Measurements from ENCODE around the gene CCR5. TPM values are rescaled to one million over a fixed set of nuclear protein-coding genes. Genes with fewer than 3 reads are reported as not detected.

CCR5 gene
- total RNA-seq, 1 donor from 2014 or later, result not detected

- Histone ChIP-seq H2AFZ (replicated peaks) (no peak overlapping the region), H3K9ac (no peak overlapping the region), H3K4me2 (no peak overlapping the region), H4K20me1 (ENCODE audit: low read depth) (no peaks in the 10 kb centered on the region), H3K9me3 (ENCODE audit: low read depth) (no peaks in the 10 kb centered on the region), H3K27ac (no peak overlapping the region), H3K4me1 (peaks cover 17% of the 10 kb centered on the region), H3K27me3 (no peaks in the 10 kb centered on the region), H3K4me3 (no peak overlapping the region), H3K36me3 (no peaks in the 10 kb centered on the region), H3F3A (ENCODE audit: low read depth) (peaks cover 3% of the 10 kb centered on the region), H3K79me2 (ENCODE audit: low read depth) (no peaks in the 10 kb centered on the region)
- H3K27ac Mint-ChIP-seq, result peak overlapping the region; percentile 51
- H3K4me3 Mint-ChIP-seq, result no peak overlapping the region
- TF ChIP-seq EZH2phosphoT487 (IDR thresholded peaks at IDR 0.05) (no peak), EZH2 (IDR thresholded peaks at IDR 0.05) (no peak), CTCF (IDR thresholded peaks at IDR 0.05) (no peak)
- DNase-seq (ENCODE audit: low spot score), result no peak
- peaks cover 3% of the 10 kb centered on the region for H3K27me3 Mint-ChIP-seq (ENCODE audit: insufficient read depth, low read depth)
- peaks cover 26% of the 10 kb centered on the region for H3K4me1 Mint-ChIP-seq
- no peaks in the 10 kb centered on the region for H3K36me3 Mint-ChIP-seq
- no peaks in the 10 kb centered on the region for H3K9me3 Mint-ChIP-seq
Observed at GRCh38 chr3:46358466-46358865, 12.3 kb upstream of the CCR5 start.

GRCh38 chr3:46359733-46360493 lies 10.8 kb upstream of the CCR5 start:
- no peaks in the 10 kb centered on the region for H3K27me3 ChIP-seq
- Mint-ChIP-seq H3K27me3 (ENCODE audit: insufficient read depth, low read depth) (peaks cover 3% of the 10 kb centered on the region), H3K4me3 (no peak overlapping the region), H3K27ac (peak overlapping the region; percentile 19), H3K9me3 (no peaks in the 10 kb centered on the region), H3K4me1 (peaks cover 26% of the 10 kb centered on the region), H3K36me3 (no peaks in the 10 kb centered on the region)
- TF ChIP-seq EZH2 (IDR thresholded peaks at IDR 0.05) (no peak), EZH2phosphoT487 (IDR thresholded peaks at IDR 0.05) (peak; percentile 36)
- H3K9ac ChIP-seq, result no peak overlapping the region
- H3K4me2 ChIP-seq, result peak overlapping the region; percentile 28
- no peak overlapping the region for H3K27ac ChIP-seq
- peaks cover 17% of the 10 kb centered on the region for H3K4me1 ChIP-seq
- no peaks in the 10 kb centered on the region for H4K20me1 ChIP-seq (ENCODE audit: low read depth)
- no peaks in the 10 kb centered on the region for H3K79me2 ChIP-seq (ENCODE audit: low read depth)
- no peaks in the 10 kb centered on the region for H3K9me3 ChIP-seq (ENCODE audit: low read depth)
- peaks cover 3% of the 10 kb centered on the region for H3F3A ChIP-seq (ENCODE audit: low read depth)
- H3K4me3 ChIP-seq, result no peak overlapping the region
- DNase-seq (ENCODE audit: low spot score), result peak; percentile 79
- H2AFZ ChIP-seq (replicated peaks), result peak overlapping the region; percentile 26
- H3K36me3 ChIP-seq, result no peaks in the 10 kb centered on the region

GRCh38 chr3:46360907-46361306 lies 9.8 kb upstream of the CCR5 start:
- Histone ChIP-seq H4K20me1 (ENCODE audit: low read depth) (no peaks in the 10 kb centered on the region), H3F3A (ENCODE audit: low read depth) (peaks cover 3% of the 10 kb centered on the region), H2AFZ (replicated peaks) (no peak overlapping the region), H3K4me2 (peak overlapping the region; percentile 28), H3K9me3 (ENCODE audit: low read depth) (no peaks in the 10 kb centered on the region), H3K9ac (no peak overlapping the region), H3K4me3 (no peak overlapping the region), H3K27me3 (no peaks in the 10 kb centered on the region), H3K79me2 (ENCODE audit: low read depth) (no peaks in the 10 kb centered on the region), H3K36me3 (no peaks in the 10 kb centered on the region), H3K27ac (peak overlapping the region; percentile 68), H3K4me1 (peaks cover 17% of the 10 kb centered on the region)
- peak overlapping the region; percentile 30 for H3K4me3 Mint-ChIP-seq
- H3K27ac Mint-ChIP-seq, result peak overlapping the region; percentile 87
- peaks cover 26% of the 10 kb centered on the region for H3K4me1 Mint-ChIP-seq
- DNase-seq (ENCODE audit: low spot score), result no peak
- TF ChIP-seq EZH2phosphoT487 (IDR thresholded peaks at IDR 0.05) (no peak), CTCF (IDR thresholded peaks at IDR 0.05) (no peak), EZH2 (IDR thresholded peaks at IDR 0.05) (no peak)
- H3K27me3 Mint-ChIP-seq (ENCODE audit: insufficient read depth, low read depth), result peaks cover 6% of the 10 kb centered on the region
- no peaks in the 10 kb centered on the region for H3K9me3 Mint-ChIP-seq
- no peaks in the 10 kb centered on the region for H3K36me3 Mint-ChIP-seq
